ENCODE results near the gene COPZ2.
A peak's percentile ranks its signal among the peaks of the same experiment; 100 is the strongest.

Gene COPZ2

GRCh38 chr17:47982645-47983390 is 54.8 kb downstream of the COPZ2 start:
- no peak for DNase-seq

- DNase-seq = no peak
Observed at GRCh38 chr17:47982091-47982617, 55.4 kb downstream of the COPZ2 start.

DNA sequence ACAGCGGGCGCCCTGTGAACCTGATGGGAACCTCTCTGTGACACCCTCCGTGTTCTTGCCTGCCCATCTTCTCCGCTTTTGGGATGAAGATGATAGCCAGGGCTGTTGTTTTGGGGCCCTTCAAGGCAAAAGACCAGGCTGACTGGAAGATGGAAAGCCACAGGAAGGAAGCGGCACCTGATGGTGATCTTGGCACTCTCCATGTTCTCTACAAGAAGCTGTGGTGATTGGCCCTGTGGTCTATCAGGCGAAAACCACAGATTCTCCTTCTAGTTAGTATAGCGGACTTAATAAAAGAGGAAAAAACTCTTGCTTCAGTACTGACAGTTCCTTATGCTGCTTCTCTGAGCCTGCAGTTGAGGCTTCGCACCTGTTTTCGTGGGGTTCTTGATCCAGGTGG is 56.1 kb downstream of the COPZ2 start:
- DNase-seq = peak; percentile 27

- no peak for DNase-seq
Observed at GRCh38 chr17:47980541-47980940, 57.1 kb downstream of the COPZ2 start.

DNA sequence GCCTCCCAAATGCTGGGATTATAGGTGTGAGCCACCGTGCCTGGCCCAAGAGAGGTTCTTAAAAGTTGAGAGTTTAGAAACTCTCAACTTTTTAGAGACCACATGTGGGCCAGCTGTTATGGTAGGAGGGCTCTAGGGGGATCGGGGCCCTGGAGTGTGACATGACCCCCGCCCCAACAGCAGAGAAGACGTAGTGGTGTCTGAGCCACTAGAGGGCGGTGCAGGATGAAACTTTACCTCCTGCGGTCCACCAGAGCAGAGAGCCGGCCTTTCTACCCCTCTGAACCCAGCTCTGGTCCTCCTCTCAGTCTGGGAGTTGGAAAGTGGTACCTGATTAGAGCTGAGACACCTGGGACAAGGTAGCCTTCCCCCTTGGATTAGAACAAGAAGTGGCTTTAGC is 59.3 kb downstream of the COPZ2 start:
- peak; percentile 61 for DNase-seq
